GM18870 (cell line): Measurements from ENCODE around the gene FAP.

Experiments
- ATAC-seq: cut with Tn5 transposase; IDR thresholded peaks from one replicate; pipeline ENCODE4 v1.9.1; 2021; ENCODE audit warnings: moderate library complexity; ENCODE audit not compliant: unreplicated experiment

Gene FAP, protein sequence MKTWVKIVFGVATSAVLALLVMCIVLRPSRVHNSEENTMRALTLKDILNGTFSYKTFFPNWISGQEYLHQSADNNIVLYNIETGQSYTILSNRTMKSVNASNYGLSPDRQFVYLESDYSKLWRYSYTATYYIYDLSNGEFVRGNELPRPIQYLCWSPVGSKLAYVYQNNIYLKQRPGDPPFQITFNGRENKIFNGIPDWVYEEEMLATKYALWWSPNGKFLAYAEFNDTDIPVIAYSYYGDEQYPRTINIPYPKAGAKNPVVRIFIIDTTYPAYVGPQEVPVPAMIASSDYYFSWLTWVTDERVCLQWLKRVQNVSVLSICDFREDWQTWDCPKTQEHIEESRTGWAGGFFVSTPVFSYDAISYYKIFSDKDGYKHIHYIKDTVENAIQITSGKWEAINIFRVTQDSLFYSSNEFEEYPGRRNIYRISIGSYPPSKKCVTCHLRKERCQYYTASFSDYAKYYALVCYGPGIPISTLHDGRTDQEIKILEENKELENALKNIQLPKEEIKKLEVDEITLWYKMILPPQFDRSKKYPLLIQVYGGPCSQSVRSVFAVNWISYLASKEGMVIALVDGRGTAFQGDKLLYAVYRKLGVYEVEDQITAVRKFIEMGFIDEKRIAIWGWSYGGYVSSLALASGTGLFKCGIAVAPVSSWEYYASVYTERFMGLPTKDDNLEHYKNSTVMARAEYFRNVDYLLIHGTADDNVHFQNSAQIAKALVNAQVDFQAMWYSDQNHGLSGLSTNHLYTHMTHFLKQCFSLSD

GRCh38 chr2:162243294-162243693 is at the start of gene FAP:
Gene FAP, minus strand, starts transcription at chr2:162243445. Its CDS starts 118 bp downstream, at chr2:162243327.
- no peak for ATAC-seq

- no peak for ATAC-seq
Measured at GRCh38 chr2:162291748-162292147, 48.5 kb upstream of the FAP start.

GRCh38 chr2:162282765-162283425 is 39.6 kb upstream of the FAP start:
- no peak for ATAC-seq

GRCh38 chr2:162280654-162281053 is 37.4 kb upstream of the FAP start:
- ATAC-seq, result no peak

GRCh38 chr2:162277381-162277780 is 34.1 kb upstream of the FAP start:
- ATAC-seq, result no peak

DNA sequence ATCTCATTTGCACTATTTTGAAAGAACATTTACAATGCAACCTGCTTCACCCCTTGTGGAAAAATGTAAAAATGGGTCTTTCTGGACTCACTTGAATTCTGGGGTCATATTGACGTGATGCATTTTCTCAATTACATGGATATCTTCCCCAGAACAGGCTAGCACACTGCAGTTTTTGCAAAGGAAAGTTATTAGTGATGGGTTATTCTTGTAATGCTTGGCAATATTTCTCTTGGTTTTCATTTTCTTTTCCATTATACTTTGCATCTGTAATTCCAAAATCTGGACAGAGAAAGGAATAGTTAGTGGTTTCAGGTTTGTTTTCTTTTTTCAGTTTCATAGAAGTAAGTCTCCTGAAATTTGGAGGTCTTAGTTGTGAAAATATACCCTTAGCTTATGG is 24.8 kb upstream of the FAP start:
- no peak for ATAC-seq

DNA sequence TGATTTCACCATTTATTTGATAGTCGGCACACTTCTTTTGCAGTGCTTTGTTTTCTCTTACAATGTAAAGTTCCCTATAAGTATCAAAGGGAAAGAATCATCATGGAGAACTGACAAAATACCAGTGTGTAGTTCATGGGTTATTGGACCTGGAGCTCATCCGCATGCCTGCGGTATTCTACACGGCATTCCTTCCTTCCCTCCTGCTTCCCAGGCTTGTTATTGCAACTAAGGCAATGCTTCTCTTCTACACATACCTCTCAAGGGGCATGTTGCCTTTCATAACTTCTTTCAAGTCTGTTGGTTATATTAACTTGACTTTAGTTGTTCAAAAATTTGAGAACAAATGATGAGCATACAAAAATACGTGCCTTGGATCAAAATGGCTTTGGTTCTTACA is 24.3 kb upstream of the FAP start:
- ATAC-seq, result no peak

DNA sequence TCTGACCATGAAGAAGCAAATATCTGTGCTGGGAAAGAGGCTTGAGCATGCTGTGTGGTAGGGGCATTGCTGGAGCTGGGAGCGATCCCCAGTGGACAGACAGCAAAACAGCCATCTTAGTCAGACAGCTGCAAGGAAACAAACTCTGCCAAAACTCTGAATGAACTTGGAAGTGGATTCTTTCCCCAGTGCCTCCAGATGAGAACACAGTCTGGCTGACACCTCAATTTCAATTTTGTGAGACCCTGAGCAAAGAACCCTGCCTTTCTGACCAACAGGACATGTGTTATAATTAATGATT is 23.2 kb upstream of the FAP start:
- ATAC-seq, result no peak

DNA sequence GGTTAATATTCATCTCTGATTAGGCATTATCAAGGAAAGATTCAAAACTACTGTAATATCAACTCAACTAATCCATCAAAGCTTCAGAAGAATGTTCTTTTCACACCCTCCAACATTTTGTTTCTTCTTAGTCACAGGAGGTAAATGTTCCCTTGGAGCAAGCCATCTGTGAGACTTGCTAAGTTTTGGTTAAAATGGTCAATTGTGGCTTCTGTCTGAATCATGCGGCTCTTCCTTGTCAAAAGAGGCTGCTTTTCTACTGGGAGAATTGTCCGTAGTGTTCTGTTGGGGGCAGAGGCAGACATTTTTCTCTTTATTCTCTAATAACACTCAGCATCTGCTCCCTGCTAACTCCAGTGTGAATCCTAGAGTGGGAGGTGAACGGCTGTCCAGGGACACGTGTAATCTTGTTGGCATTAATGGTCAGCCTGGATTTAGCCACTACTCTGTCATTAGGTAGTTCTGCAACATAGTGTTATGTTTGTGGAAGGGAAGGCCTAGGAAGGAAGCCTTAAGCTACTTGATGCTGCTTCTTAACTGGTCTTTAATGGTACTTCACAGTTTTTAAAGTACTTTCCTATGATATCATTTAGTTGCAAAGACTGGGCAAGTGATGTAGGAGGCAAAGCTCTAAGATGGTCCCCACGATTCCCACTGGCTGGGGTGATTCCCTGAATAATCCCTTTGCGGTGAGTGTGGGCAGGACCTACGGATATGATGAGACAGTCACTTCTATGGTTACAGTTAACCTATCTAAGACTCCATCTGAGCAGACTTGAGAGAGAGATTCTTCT is 22.6 kb upstream of the FAP start:
- no peak for ATAC-seq

- ATAC-seq, result peak; percentile 59
Measured at GRCh38 chr2:162261032-162261945, 18.0 kb upstream of the FAP start.

DNA sequence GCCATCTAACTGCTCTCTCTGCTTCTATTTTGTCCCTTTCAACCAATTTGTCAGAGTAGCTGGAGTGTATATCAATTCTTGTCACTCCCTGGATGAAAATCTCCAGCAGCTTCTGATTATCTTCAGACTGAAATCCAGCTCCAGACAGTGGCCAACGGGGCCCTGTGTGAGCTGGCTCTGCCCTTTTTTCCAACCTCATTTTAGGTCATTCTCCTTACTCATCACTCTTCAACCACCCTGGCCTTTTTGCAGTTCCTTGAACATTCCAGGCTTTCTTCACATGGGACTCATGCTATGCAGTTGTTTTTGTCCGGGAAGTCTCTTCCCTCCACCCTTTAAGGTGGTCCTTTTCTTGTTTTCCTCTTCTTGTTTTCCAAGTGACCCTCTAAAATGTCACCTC is 15.4 kb upstream of the FAP start:
- no peak for ATAC-seq

DNA sequence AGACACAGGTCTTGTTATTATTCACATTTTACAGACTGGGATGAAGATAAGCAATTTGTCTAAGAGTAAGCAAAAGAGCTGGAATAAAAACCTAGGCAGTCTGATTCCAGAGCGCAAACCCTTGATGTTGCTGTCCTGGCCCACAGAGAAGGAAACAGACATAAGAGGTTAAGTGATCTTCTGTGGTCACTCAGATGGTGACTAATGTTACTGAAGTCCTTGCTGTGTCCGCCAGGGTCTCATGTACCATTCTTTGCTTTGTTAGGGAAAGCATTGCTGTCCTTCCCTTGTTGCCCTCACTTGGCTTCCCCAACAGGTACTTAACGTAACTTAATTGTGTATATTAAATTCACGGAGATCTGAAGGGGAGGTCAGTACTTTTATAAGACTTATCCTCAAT is 14.9 kb upstream of the FAP start:
- ATAC-seq, result no peak

GRCh38 chr2:162257425-162257824 is 14.2 kb upstream of the FAP start:
- ATAC-seq, result no peak

GRCh38 chr2:162256591-162256991 is 13.3 kb upstream of the FAP start:
- ATAC-seq, result no peak

GRCh38 chr2:162254236-162254871 is 11.1 kb upstream of the FAP start:
- ATAC-seq, result no peak

- ATAC-seq, result no peak
Measured at GRCh38 chr2:162253435-162253834, 10.2 kb upstream of the FAP start.

GRCh38 chr2:162252153-162252552 is 8.9 kb upstream of the FAP start:
- ATAC-seq, result no peak

DNA sequence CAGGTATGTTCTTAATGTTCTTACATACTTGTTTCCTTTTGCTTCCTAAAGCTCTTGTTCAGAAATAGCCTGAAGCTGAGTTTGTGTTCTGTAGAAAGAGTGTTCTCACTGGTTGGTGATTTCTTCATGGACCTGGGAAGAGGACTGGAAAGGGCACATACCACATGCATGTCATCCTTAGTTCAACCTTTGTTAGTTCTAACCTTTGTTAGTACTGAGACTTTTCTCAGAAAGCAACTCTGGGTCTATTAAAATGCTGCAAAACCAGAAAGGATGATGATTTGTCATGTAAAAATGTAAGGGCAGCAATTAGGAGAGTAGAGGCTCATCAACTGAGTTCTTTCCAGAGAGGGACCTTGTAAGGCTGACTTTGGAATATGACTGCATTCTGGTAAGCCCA is 2.5 kb upstream of the FAP start:
- no peak for ATAC-seq

DNA sequence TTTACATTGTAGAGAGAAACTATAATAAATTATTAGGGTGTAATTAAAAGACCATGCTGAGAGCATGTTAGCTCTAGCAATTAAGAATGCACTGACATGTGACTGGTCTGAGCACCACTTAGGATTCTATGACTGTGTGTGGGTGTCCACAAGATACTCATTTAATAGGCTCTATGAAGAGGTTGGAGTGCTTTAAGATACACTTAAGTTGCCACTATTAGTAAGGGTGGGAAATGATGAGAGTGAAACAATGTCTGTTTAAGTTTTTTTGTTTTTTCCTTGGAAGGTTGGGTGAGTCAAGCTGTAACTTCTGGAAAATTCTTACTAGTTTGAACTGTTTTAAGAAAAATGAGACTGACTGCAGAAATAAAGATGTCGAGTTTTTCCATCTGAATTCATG is 1.8 kb upstream of the FAP start:
- ATAC-seq, result no peak

- no peak for ATAC-seq
Measured at GRCh38 chr2:162244541-162245031, 1.3 kb upstream of the FAP start.
